K562 (cell line): Measurements from ENCODE around the gene SIK3. TPM values are rescaled to one million over a fixed set of nuclear protein-coding genes. Genes with fewer than 3 reads are reported as not detected.
A peak's percentile ranks its signal among the peaks of the same experiment; 100 is the strongest.

Experiments
- ARID2 ChIP-seq: fragments of 450-650 bp; IDR thresholded peaks from 2 replicates; pipeline ENCODE4 v1.6.1; 2017; ENCODE audit warnings: antibody characterized with exemption, mild to moderate bottlenecking
- CBFA2T2 ChIP-seq: fragments of 450-650 bp; conservative IDR thresholded peaks from 2 replicates; pipeline ENCODE4 v1.6.1; 2017; ENCODE audit warnings: mild to moderate bottlenecking
- CBX1 ChIP-seq: sonication (generic); IDR thresholded peaks from 2 replicates; pipeline ENCODE4 v1.6.1; 2016; ENCODE audit warnings: antibody characterized with exemption, low read depth, mild to moderate bottlenecking
- CBX2 ChIP-seq: fragments of 200-600 bp; sonication (generic); IDR thresholded peaks from one replicate; pipeline ENCODE4 v1.6.1; 2012; ENCODE audit warnings: mild to moderate bottlenecking, low read length, inconsistent platforms; ENCODE audit not compliant: insufficient read depth, poor library complexity, severe bottlenecking
- DMBX1 ChIP-seq: fragments of 250-450 bp; sonication (Bioruptor Pico); IDR thresholded peaks from 2 replicates; pipeline ENCODE4 v1.8.0; 2022; ENCODE audit warnings: inconsistent platforms, mild to moderate bottlenecking, moderate library complexity, borderline replicate concordance
- E2F1 ChIP-seq: sonication (generic); formaldehyde crosslinking; IDR thresholded peaks from 2 replicates; pipeline ENCODE4 v1.8.1; 2023; ENCODE audit warnings: mild to moderate bottlenecking, missing genetic modification reagents, moderate library complexity
- FOXA3 ChIP-seq, 2 experiments: fragments of 450-650 bp in 1 of 2; sonication (generic) in 1 of 2; formaldehyde crosslinking; IDR thresholded peaks in 1 of 2; conservative IDR thresholded peaks in 1 of 2; 2 replicates each; pipeline versions ENCODE4 v1.4.0 to v1.8.0; 2020 to 2022; ENCODE audit warnings: mild to moderate bottlenecking in 2 of 2, missing genetic modification reagents in 1 of 2
- IFI16 ChIP-seq: fragments of 250-450 bp; sonication (Bioruptor Pico); IDR thresholded peaks from 2 replicates; pipeline ENCODE4 v2.1.2; 2022; ENCODE audit warnings: mild to moderate bottlenecking, inconsistent platforms
- ILK ChIP-seq: fragments of 450-650 bp; IDR thresholded peaks from 2 replicates; pipeline ENCODE4 v1.6.1; 2016; ENCODE audit warnings: missing genetic modification characterization, low read depth, mild to moderate bottlenecking, missing compliant biosample characterization, moderate library complexity, borderline replicate concordance
- MCM3 ChIP-seq: fragments of 450-650 bp; IDR thresholded peaks from 2 replicates; pipeline ENCODE4 v1.6.1; 2016
- NCOA1 ChIP-seq: fragments of 450-650 bp; IDR thresholded peaks from 2 replicates; pipeline ENCODE4 v1.6.1; 2016; ENCODE audit warnings: low read depth
- NCOR1 ChIP-seq: fragments of 450-650 bp; IDR thresholded peaks from 2 replicates; pipeline ENCODE4 v1.6.1; 2016; ENCODE audit warnings: mild to moderate bottlenecking, moderate library complexity
- PATZ1 ChIP-seq: fragments of 250-450 bp; sonication (Bioruptor Pico); IDR thresholded peaks from 2 replicates; pipeline ENCODE4 v1.5.0; 2020; ENCODE audit warnings: mild to moderate bottlenecking, borderline replicate concordance
- SRSF7 ChIP-seq: fragments of 200-400 bp; formaldehyde crosslinking; optimal IDR thresholded peaks from 2 replicates; pipeline ENCODE3; 2017; ENCODE audit warnings: mild to moderate bottlenecking, low read depth, low read length
- TEAD1 ChIP-seq, 2 experiments: fragments of 450-650 bp in 1 of 2; sonication (generic) in 1 of 2; formaldehyde crosslinking; IDR thresholded peaks; 2 replicates each; pipeline versions ENCODE4 v1.4.0 to v1.8.0; 2020 to 2022; ENCODE audit warnings: mild to moderate bottlenecking in 2 of 2, missing genetic modification reagents in 1 of 2
- TRIM24 ChIP-seq, 2 experiments: fragments of 450-650 bp; IDR thresholded peaks; 2 replicates each; pipeline ENCODE4 v1.6.1; 2016
- TRIM25 ChIP-seq: fragments of 450-650 bp; IDR thresholded peaks from 2 replicates; pipeline ENCODE4 v1.7.0; 2016; ENCODE audit warnings: borderline replicate concordance
- XRCC3 ChIP-seq: fragments of 450-650 bp; IDR thresholded peaks from 2 replicates; pipeline ENCODE4 v1.6.1; 2017; ENCODE audit warnings: mild to moderate bottlenecking, moderate library complexity
- ZC3H8 ChIP-seq: fragments of 450-650 bp; IDR thresholded peaks from 2 replicates; pipeline ENCODE4 v1.6.1; 2017
- ZNF146 ChIP-seq: IDR thresholded peaks from one replicate; pipeline ENCODE4 v1.6.1; 2018; ENCODE audit warnings: missing compliant biosample characterization; ENCODE audit not compliant: unreplicated experiment
- ZNF174 ChIP-seq: fragments of 250-450 bp; sonication (Bioruptor Pico); IDR thresholded peaks from 2 replicates; pipeline ENCODE4 v1.4.0; 2020; ENCODE audit warnings: mild to moderate bottlenecking
- ZNF384 ChIP-seq: IDR thresholded peaks from 2 replicates; pipeline ENCODE4 v1.6.1; 2012; ENCODE audit warnings: low read depth, low read length, improper control_type of control experiment
- ZNF445 ChIP-seq: fragments of 250-450 bp; sonication (Bioruptor Pico); IDR thresholded peaks from 2 replicates; pipeline ENCODE4 v1.4.0; 2020; ENCODE audit warnings: low read depth, mild to moderate bottlenecking, moderate library complexity
- polyA plus RNA-seq, 8 experiments: library from polyadenylated mRNA; depleted of rRNA in 4 of 8; stranded (reverse) in 5 of 8; unstranded in 3 of 8; fragments of >200 nt; fragmentation: Nextera tagmentation in 2 of 8; fragmentation: Illumina TruSeq in 1 of 8; extraction: Ambion mirVana in 2 of 8; extraction: Trizol in 1 of 8; gene quantifications; 2 replicates each; pipeline versions ENCODE4 v1.2.1 to v1.2.3, GENCODE V29; 2011 to 2014; ENCODE audit warnings: inconsistent platforms in 1 of 8, missing spikeins in 1 of 8
- total RNA-seq, 7 experiments: library from RNA; depleted of rRNA in 6 of 7; stranded (reverse); fragments of >200 nt in 6 of 7; fragmentation: Illumina TruSeq in 2 of 7; extraction: Trizol in 2 of 7; gene quantifications; 2 replicates each; pipeline versions ENCODE4 v1.2.1 to v1.2.3, GENCODE V29; 2011 to 2021; ENCODE audit warnings: low replicate concordance in 1 of 7

Gene SIK3
- total and polyA plus RNA-seq, 9 of the 15 experiments (the other 6 are each of a cell fraction or from before 2014, with no cell fraction given): 1.6 to 21.6 (median 8.0) TPM

- no peak for TF ChIP-seq PATZ1 (CRISPR knock-in tag)
- TF ChIP-seq MCM3: no peak
- no peak for TF ChIP-seq DMBX1 (CRISPR knock-in tag)
- no peak for TF ChIP-seq ZNF445 (CRISPR knock-in tag)
- no peak for TF ChIP-seq SRSF7
- TF ChIP-seq IFI16 (CRISPR knock-in tag): no peak
- no peak for TF ChIP-seq CBX1
- peak; percentile 90 for TF ChIP-seq NCOR1
- no peak for TF ChIP-seq ZNF146 (CRISPR knock-in tag)
- TF ChIP-seq FOXA3 (CRISPR knock-in tag; conservative IDR thresholded peaks at IDR 0.05 in 1 of 2, IDR thresholded peaks at IDR 0.05 in 1 of 2): peak in 1 of 2 experiments; percentile 60; a peak in 2 of 4 replicates
- no peak for TF ChIP-seq ZNF174 (CRISPR knock-in tag)
- TF ChIP-seq TRIM25: no peak
- no peak for TF ChIP-seq ILK
- peak; percentile 30; the same call in 1 of the 2 replicates for TF ChIP-seq NCOA1
- TF ChIP-seq ZC3H8: no peak
- TF ChIP-seq ZNF384: peak; percentile 91
- TF ChIP-seq XRCC3: no peak
- no peak for TF ChIP-seq CBX2
- TF ChIP-seq E2F1 (CRISPR knock-in tag): no peak
- TF ChIP-seq TEAD1 (CRISPR knock-in tag; IDR thresholded peaks at IDR 0.05): peak in 1 of 2 experiments; percentile 70; a peak in 2 of 4 replicates
- peak in 1 of 2 experiments; percentile 28; a peak in 2 of 4 replicates for TF ChIP-seq TRIM24 (IDR thresholded peaks at IDR 0.05)
- TF ChIP-seq CBFA2T2: peak; percentile 84
- TF ChIP-seq ARID2: no peak
Observed at GRCh38 chr11:117095284-117096161, 2.7 kb downstream of the SIK3 start (continued).
